BLaER1 treated with 17β-estradiol and CSF1 and Interleukin-3, amounts not matched to agents 10 nM and 100 nM (cell line): ENCODE results near the gene LCE6A.

Source experiments
- H3K27ac ChIP-seq, 11 experiments: shearing (Covaris generic); formaldehyde crosslinking; 2 replicates each; pipeline ENCODE4 v1.8.1; 2022
- H3K27me3 ChIP-seq, 11 experiments: shearing (Covaris generic); formaldehyde crosslinking; 2 replicates each; pipeline ENCODE4 v1.8.1; 2022
- H3K36me3 ChIP-seq, 11 experiments: shearing (Covaris generic); formaldehyde crosslinking; 2 replicates each; pipeline ENCODE4 v1.8.1; 2022
- H3K4me1 ChIP-seq, 10 experiments: shearing (Covaris generic); formaldehyde crosslinking; 2 replicates each; pipeline ENCODE4 v1.8.1; 2022
- H3K4me2 ChIP-seq, 11 experiments: shearing (Covaris generic); formaldehyde crosslinking; 2 replicates each; pipeline ENCODE4 v1.8.1; 2022
- H3K4me3 ChIP-seq, 10 experiments: shearing (Covaris generic); formaldehyde crosslinking; 2 replicates each; pipeline ENCODE4 v1.8.1; 2022
- H3K9ac ChIP-seq, 11 experiments: shearing (Covaris generic); formaldehyde crosslinking; 2 replicates each; pipeline ENCODE4 v1.8.1; 2022
- H3K9me3 ChIP-seq, 11 experiments: shearing (Covaris generic); formaldehyde crosslinking; replicated peaks in 1 of 11; 2 replicates each; pipeline ENCODE4 v1.8.1; 2022
- H4K20me1 ChIP-seq, 11 experiments: shearing (Covaris generic); formaldehyde crosslinking; 2 replicates each; pipeline ENCODE4 v1.8.1; 2022
- Cebpa-rat ChIP-seq, 11 experiments: shearing (Covaris generic); IDR thresholded peaks; 2 replicates each; pipeline ENCODE4 v1.8.1; 2022

LCE6A gene

GRCh38 chr1:152870831-152871730, 28.4 kb downstream of the LCE6A start:
- no peaks in the 10 kb centered on the region for H3K36me3 ChIP-seq
- H3K4me1 ChIP-seq, result peaks cover 0 to 6% (median 0%) of the 10 kb centered on the region in 10 experiments; a peak in 1 of 20 replicates
- no peaks in the 10 kb centered on the region for H3K27me3 ChIP-seq
- no peak overlapping the region for H3K9ac ChIP-seq
- no peak overlapping the region for H3K4me3 ChIP-seq
- no peak overlapping the region for H3K27ac ChIP-seq
- TF ChIP-seq Cebpa-rat (IDR thresholded peaks at IDR 0.05), result no peak
- H3K4me2 ChIP-seq, result no peak overlapping the region
- no peaks in the 10 kb centered on the region for H3K9me3 ChIP-seq
- H4K20me1 ChIP-seq, result no peaks in the 10 kb centered on the region

- Histone ChIP-seq H3K4me2 (no peak overlapping the region), H3K9ac (no peak overlapping the region), H3K4me3 (no peak overlapping the region), H4K20me1 (no peaks in the 10 kb centered on the region), H3K27me3 (no peaks in the 10 kb centered on the region), H3K36me3 (no peaks in the 10 kb centered on the region), H3K27ac (no peak overlapping the region), H3K9me3 (no peaks in the 10 kb centered on the region), H3K4me1 (no peaks in the 10 kb centered on the region)
- no peak for TF ChIP-seq Cebpa-rat (IDR thresholded peaks at IDR 0.05)
Measured at GRCh38 chr1:152871731-152872126, 29.1 kb downstream of the LCE6A start.

DNA sequence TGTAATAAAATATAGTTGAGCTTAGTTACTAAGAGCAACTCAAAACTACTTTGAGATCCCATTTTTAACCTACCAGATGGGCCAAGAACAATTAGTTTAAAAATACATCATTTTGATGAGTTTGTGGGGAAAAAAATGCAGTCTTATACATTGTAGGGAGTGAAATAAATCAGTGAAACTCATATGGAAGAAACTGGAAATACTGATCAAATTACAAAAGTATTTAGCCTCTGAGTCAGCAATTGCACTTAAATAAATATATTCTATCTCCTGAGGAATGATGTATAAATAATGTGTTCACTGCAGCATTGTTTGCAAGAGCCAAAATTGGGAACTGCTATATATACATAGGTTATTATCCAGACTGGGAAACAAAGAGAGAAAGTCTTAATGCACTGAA, 30.8 kb downstream of the LCE6A start:
- no peak for TF ChIP-seq Cebpa-rat (IDR thresholded peaks at IDR 0.05)

GRCh38 chr1:152876827-152877226, 34.2 kb downstream of the LCE6A start:
- H3K9me3 ChIP-seq, result no peaks in the 10 kb centered on the region
- no peak overlapping the region for H3K9ac ChIP-seq
- no peaks in the 10 kb centered on the region for H4K20me1 ChIP-seq
- TF ChIP-seq Cebpa-rat (IDR thresholded peaks at IDR 0.05), result no peak
- no peak overlapping the region for H3K27ac ChIP-seq
- H3K4me3 ChIP-seq, result no peak overlapping the region
- no peaks in the 10 kb centered on the region for H3K36me3 ChIP-seq
- H3K27me3 ChIP-seq, result no peaks in the 10 kb centered on the region
- H3K4me2 ChIP-seq, result no peak overlapping the region
- H3K4me1 ChIP-seq, result peaks cover 0 to 5% (median 0%) of the 10 kb centered on the region in 10 experiments; a peak in 2 of 20 replicates

More for the DNA sequence above, 30.8 kb downstream of the LCE6A start:
- H3K27me3 ChIP-seq, result no peaks in the 10 kb centered on the region
- H3K4me2 ChIP-seq, result no peak overlapping the region
- no peaks in the 10 kb centered on the region for H3K4me1 ChIP-seq
- H3K27ac ChIP-seq, result no peak overlapping the region
- no peak overlapping the region for H3K9ac ChIP-seq
- no peaks in the 10 kb centered on the region for H3K36me3 ChIP-seq
- no peaks in the 10 kb centered on the region for H4K20me1 ChIP-seq
- no peak overlapping the region for H3K4me3 ChIP-seq
- H3K9me3 ChIP-seq, result no peaks in the 10 kb centered on the region

DNA sequence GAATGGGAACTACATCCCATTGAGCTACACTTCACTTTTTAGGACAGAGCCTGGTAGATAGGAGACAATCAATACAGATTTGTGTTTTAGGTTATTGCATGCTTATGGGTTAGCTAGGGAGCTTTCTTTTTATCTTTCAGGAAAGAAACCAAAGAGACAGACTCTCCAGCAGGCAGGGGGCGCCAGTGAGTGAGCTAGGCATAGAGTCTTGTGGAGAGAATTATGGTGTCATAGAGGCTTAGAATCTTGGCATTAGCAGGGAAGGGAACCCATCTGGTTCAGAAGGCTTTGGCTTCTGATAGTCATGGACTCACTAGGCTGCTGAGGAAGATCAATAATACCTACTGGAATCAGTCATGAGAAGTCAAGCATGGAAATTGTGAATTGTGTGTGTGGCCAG, 35.4 kb downstream of the LCE6A start, which contains the start of gene SMCP:
Gene SMCP (plus strand): TSS at position 281 of the 400 bp plus-strand sequence. CDS start 6,101 bp downstream, outside the sequence.
- no peak for TF ChIP-seq Cebpa-rat (IDR thresholded peaks at IDR 0.05)
- H3K4me1 ChIP-seq, result peaks cover 0 to 5% (median 0%) of the 10 kb centered on the region in 10 experiments; a peak in 2 of 20 replicates
- no peak within 1 kb of the TSS for H3K9ac ChIP-seq
- H3K4me3 ChIP-seq, result no peak within 1 kb of the TSS
- H4K20me1 ChIP-seq, result no peaks in the 10 kb centered on the region
- no peak within 1 kb of the TSS for H3K27ac ChIP-seq
- H3K9me3 ChIP-seq, result no peaks in the 10 kb centered on the region
- no peak within 1 kb of the TSS for H3K4me2 ChIP-seq
- no peaks in the 10 kb centered on the region for H3K36me3 ChIP-seq
- H3K27me3 ChIP-seq, result no peaks in the 10 kb centered on the region

DNA sequence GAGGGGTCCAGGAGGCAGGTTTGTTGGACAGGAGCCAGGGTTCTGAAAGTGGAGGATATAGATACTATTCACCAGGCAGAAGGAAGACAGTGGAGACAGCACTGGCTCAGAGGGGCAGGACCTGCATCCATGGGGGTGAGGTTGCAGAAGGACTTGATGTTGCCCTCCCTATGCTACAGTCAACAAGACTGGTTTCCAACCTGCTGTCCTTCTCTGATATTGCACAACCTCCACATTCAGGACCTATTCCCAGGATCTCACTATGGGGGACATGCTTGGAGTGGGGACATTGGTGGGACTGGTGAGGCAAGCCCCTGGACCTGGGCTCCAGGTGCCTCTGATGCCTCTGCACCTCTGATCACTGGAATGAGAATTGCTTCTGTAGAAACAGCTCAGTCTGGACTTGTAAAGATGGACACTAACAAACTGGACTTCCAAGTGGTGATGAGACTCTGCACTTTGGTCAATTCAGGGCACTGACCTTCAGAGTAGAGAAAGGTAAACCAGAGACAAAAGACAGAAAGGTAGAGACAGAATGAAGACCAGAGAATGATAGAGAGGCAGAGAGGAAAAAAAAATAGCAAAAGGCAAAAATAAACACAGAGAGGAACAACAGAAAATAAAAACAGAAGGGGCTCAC, 37.0 kb downstream of the LCE6A start:
- no peaks in the 10 kb centered on the region for H3K27me3 ChIP-seq
- TF ChIP-seq Cebpa-rat (IDR thresholded peaks at IDR 0.05), result 0 out of 22 replicates have a peak, but pooled peaks of 1 of the 11 experiments have one; percentile 36
- H3K9ac ChIP-seq, result no peak overlapping the region
- H3K36me3 ChIP-seq, result no peaks in the 10 kb centered on the region
- H3K27ac ChIP-seq, result no peak overlapping the region
- H3K4me1 ChIP-seq, result peaks cover 0 to 16% (median 0%) of the 10 kb centered on the region in 10 experiments; a peak in 7 of 20 replicates
- no peaks in the 10 kb centered on the region for H3K9me3 ChIP-seq
- H3K4me3 ChIP-seq, result no peak overlapping the region
- H3K4me2 ChIP-seq, result no peak overlapping the region
- no peaks in the 10 kb centered on the region for H4K20me1 ChIP-seq

- Histone ChIP-seq H3K27ac (no peak overlapping the region), H3K36me3 (no peaks in the 10 kb centered on the region), H4K20me1 (no peaks in the 10 kb centered on the region), H3K27me3 (no peaks in the 10 kb centered on the region), H3K4me1 (peaks cover 0 to 16% (median 0%) of the 10 kb centered on the region in 10 experiments; a peak in 7 of 20 replicates), H3K9ac (no peak overlapping the region), H3K4me2 (no peak overlapping the region), H3K9me3 (no peaks in the 10 kb centered on the region), H3K4me3 (no peak overlapping the region)
- TF ChIP-seq Cebpa-rat (IDR thresholded peaks at IDR 0.05), result no peak
Measured at GRCh38 chr1:152880316-152880715, 37.7 kb downstream of the LCE6A start.

GRCh38 chr1:152880907-152881306, 38.3 kb downstream of the LCE6A start:
- no peak for TF ChIP-seq Cebpa-rat (IDR thresholded peaks at IDR 0.05)
- H3K36me3 ChIP-seq, result no peaks in the 10 kb centered on the region
- H3K27ac ChIP-seq, result no peak overlapping the region
- H3K27me3 ChIP-seq, result no peaks in the 10 kb centered on the region
- H3K9me3 ChIP-seq, result no peaks in the 10 kb centered on the region
- no peak overlapping the region for H3K4me2 ChIP-seq
- H3K4me1 ChIP-seq, result peaks cover 0 to 16% (median 0%) of the 10 kb centered on the region in 10 experiments; a peak in 7 of 20 replicates
- H3K9ac ChIP-seq, result no peak overlapping the region
- H4K20me1 ChIP-seq, result no peaks in the 10 kb centered on the region
- no peak overlapping the region for H3K4me3 ChIP-seq

DNA sequence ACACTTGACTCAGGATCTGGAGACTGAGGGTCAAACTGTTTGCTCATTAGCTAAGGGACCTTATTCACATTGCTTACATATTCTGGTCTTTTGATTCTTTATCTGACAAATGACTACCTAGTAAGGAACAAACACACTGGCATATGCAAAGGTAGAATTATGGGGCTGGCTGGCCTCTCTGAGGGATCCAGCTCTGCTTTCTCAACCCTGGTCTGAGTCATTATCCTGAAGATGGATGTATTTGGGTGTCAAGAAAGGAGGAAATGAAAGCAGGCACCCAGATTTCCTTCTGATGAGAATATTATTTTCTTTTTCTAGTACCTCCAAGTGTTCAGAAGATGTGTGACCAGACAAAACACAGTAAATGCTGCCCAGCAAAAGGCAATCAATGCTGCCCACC, 41.4 kb downstream of the LCE6A start:
- Histone ChIP-seq H3K9ac (no peak overlapping the region), H3K4me1 (peaks cover 0 to 16% (median 0%) of the 10 kb centered on the region in 10 experiments; a peak in 9 of 20 replicates), H3K9me3 (no peaks in the 10 kb centered on the region), H3K27me3 (no peaks in the 10 kb centered on the region), H3K36me3 (no peaks in the 10 kb centered on the region), H3K27ac (no peak overlapping the region), H3K4me2 (peak overlapping the region in 4 of 11 experiments; percentile 3 to 45 (median 22); a peak in 4 of 22 replicates), H4K20me1 (no peaks in the 10 kb centered on the region), H3K4me3 (no peak overlapping the region)
- no peak for TF ChIP-seq Cebpa-rat (IDR thresholded peaks at IDR 0.05)
